HS-27A (cell line): Measurements from ENCODE around the gene MAPKAPK3.

Source experiments
- DNase-seq: peaks from one replicate; pipeline ENCODE4 v3.0.0-alpha.2; 2012; ENCODE audit warnings: low read depth, missing footprints

MAPKAPK3 gene

DNA sequence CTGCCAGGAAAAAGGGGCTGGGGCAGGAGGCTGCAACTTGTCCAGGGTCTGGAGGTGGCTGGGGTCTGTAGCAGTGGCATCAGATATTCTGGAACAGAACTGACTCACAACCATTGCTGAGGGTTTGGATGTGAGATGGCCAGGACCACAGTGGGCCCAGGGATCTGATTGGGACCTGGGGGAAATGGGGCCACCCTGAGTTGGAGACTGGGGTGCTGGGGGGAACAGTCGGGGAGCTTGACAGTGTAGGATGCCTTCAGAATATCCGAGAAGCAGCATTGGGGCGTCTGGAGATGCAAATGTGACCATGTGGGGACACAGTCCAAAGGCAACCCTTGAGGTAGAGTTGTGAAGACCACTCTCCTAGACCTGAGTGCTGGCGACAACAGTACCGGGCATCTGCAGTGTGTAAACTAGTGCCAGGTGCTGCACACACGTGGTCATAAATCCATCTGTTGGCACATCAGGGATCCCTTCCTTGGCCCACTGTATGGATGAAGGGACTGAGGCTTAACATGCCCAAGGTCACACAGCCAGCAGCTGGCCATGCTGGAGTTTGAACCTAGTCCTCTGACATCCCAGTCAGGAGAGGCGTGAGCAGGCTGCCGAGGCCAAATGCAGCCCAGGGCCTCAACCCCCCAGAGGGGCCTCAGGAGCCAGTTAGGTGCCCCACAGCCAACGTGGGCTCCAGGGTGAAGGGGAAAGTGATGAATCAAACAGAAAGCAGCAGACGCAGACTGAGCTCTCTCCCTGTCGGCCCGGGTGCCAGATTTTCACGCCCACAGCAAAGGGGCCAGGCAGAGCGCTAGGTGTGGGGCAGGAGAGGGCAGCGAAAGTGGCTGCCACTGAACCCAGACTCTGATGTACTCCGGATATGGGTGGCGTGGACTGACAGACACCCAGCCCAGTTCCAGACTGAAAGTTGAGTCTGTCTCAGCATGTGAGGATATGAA, 28.9 kb upstream of the MAPKAPK3 start:
- DNase-seq = no peak

DNA sequence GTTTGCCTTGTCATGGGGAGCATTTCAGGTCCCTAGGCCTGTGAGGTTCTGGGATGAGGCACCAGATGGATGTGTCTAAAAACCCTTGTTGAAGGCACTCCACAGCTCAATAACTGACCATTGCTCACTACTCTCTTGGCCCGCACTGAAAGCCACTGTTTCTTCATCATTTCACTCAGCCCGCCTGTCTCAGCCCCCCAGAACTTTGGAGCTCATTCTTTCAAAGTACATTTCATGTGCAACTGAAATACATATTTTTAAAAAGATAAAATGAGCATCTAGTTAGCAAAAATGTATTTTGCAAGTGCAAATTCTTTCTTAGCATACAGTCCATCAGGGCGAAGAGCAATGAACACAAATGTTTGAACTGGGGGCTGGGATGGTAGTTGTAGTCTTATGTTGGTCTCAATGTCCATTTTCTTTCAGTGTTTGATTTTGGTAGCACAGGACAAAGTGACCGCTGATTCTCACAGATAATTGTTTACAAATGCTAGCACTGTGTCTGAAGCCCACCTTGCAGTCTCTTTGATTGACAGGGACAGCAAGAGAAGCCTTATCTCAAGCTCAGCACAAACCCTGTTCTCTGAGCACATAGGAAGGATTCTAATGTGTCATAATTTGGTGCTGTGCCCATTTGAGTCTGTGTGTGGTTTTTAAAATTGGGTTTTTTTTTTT, 28.1 kb upstream of the MAPKAPK3 start:
- DNase-seq = no peak

DNA sequence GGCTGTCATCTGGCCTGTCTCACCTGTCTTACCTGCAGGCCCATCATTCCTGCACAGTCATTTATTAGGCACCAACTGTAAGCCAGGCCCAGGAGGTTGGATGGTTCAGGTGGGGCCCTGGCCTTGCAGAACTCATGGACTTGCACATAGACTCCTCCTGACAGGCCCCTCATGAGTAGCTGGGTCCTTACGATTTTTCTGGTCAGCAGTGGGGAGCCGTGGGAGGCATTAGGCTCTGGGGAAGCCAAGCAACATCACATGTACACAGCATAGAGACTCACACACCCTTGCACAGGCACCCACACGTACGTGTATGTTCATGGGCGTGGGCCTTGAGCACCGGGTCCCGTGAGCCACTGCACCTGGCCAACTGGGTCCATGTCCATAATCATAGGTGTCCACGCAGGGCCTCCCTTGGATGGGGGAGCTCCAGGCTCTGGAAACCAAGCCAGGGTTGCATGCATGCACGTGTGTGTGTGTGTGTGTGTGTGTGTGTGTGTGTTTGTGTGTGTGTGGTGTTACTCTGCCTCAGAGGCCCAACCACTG, 25.7 kb upstream of the MAPKAPK3 start:
- DNase-seq = no peak

DNA sequence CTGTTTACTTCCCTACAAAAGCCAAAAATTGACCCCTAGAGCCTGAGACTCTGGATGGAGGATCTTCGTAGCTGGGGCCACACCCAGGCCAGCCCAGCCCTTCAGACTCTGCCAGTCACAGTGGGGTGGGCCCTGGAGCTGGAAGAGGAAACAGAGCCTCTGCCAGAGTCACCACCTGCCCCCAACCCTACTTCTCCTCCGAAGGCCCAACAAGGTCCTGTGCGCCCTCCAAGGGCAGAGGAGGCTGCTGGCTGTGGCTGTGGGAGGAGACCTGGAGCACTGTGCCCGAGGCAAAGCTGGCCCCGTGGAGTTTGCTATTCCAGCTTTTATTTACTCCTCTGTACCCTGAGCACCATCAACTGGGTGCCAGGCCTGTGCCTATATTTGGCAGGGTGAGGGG, 24.4 kb upstream of the MAPKAPK3 start:
- DNase-seq = no peak

DNA sequence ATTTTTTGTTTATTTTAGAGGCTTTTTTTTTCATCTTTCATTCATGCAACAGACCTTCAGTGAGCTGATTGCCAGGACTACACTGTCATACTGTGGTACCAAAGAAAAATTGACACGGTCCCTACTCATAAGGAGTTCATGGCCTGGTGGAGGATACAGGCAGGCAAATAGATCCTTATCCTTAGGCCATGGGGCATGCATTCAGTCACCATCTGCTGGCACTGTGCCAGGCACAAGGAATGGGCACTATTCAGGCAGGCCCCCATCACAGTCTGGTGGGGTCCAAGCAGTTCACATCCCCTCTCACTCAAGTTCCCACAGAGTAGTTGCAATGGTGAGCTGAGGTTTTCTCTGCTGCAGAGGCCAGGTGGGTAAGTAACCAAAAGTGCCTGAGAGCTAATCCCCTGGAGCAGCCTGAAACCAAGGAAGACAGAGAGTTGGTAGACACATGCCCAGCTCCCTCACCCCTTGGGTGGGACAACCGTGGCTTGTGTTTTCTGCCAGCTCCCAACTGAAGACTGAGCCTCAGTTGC, 22.6 kb upstream of the MAPKAPK3 start:
- DNase-seq = no peak

DNA sequence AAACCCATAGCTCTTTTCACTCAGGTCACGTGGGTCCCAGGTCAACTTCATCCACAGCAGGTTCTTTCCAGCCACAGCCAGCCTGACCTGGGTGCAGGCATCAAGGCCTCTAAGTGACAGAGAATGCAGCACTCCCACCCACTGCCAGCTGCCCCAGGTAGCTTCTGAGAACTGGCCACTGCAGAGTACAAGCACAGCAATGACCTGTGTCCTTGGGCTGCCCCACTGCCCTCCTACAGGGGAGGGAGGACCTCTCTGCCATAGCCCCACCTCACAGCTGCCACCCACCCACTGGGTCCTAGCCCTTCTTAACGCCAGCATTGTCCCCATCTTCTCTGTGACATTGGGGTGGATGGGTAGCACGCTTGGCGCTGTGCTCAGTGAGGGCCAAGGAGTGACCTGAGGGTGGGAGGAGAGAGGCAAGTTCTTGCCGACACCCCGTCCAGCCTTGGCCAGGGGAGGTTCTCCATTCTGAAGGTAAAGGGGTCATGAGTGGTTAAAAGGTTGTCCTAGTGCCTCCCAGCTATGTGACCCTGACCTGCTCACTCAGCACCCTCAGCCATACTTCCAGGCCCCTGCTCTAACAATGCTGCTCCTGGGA, 17.7 kb upstream of the MAPKAPK3 start:
- DNase-seq = no peak

DNA sequence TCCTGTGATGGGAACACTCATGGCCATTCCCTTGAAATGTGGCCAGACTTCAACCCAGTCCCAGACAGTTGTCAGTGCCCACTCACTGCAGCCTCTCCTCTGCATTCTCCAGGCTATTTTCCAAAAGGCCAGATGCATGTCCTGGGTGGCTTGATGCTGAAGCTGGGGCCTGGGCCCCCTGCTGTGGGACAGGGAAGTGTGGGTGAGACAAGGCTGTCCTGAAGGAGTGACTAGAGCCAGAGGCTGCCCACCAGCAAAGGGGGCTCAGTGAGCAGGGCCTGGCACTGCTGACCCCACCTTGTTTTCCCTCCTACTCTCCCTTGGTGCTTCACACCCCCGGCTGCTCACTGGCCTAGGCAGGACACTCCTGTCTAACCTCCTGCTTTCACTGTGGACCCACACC, 17.2 kb upstream of the MAPKAPK3 start:
- DNase-seq = no peak

DNA sequence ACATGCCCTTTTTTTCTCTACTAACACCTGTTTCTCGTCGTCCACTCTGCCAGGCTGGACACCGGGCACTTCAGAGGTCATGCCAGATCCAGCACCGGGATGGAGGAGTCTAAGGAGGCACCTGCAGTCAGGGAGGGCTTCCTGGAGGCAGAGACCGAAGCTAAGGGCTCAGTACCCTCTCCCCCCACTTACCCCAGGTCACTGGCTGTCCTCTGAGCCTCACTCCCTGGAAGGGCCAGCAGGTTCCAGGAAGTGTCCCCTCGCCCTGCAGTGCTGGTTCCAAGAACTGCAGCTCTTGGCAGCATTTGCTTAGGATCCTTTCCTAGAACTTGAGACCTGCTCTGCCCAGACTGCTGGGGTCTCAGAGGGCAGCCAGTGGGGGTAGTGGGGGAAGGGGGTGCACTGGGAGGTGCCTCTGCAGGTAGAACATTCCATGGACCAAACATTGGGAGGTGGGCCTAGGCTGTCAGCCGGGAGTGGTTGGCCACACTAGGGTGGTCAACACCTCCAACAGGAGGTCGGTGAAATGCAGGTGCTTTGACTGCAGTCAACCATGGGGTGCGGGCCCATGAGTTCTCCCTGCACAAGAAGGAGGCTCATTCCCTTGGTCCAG, 16.7 kb upstream of the MAPKAPK3 start:
- no peak for DNase-seq

DNA sequence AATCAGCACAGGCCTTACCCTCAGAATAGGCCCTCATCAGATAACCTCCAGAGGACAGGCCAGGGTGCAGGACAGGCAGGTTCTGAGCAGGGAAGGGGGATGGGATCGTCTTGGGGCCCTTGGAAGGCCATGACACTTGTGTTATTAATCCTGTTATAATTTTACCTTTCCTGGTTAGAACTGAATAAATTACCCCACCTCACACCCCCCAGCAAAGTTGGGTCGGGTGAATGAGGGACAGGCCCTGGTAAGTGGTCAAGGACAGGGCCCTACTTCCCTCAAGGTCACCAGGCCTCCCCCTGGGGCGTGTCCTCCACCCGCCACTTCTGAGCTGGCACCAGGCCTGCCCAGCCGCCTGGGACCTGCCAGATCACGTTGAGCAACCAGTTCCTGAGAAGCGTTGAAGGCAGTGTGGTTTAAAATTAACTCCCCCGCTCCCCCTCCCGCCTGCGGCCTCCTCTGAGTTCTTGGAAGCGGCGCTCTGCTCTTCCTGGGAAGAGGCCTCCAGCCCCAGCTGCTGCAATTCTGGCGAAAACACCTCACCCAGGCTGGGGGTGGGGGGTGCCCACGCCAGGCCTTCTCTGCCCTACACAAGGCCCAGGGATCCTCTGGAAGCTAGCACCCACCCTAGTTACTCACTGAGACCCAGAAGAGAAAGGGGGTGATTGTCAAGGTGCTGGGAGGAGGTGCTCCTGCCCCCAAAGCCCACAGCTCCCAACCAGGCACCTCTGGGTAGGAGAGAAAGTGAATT, 15.9 kb upstream of the MAPKAPK3 start:
- DNase-seq = peak; percentile 71

DNA sequence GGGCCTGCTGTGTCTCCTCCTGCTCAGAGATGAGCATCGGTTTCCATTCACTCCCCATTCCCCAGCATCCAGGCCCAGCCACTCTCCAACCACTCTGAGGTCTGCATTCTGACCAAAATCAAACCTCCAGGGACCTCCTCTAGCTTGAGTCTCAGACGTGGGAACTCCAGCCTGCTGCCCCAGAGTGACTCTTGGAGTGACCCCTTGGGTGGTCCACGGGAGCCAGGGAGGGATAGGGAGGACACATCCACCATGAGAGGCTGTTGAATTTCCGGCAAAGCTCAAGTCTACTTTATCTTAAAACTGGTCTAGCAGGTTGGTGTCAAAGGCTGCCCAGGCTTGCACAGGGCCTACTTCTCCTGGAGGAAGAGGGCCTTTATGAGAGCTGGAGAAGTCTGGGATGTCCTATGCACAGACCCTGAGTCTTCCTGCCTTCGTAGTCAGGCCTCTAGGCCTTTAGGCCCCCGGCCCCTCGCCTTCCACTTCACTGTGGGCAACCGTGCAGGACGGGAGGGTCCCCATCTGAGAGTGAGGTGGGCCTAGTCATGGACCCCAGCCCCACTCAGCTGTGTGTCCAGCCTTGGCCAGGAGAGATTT, 14.3 kb upstream of the MAPKAPK3 start:
- DNase-seq = no peak

DNA sequence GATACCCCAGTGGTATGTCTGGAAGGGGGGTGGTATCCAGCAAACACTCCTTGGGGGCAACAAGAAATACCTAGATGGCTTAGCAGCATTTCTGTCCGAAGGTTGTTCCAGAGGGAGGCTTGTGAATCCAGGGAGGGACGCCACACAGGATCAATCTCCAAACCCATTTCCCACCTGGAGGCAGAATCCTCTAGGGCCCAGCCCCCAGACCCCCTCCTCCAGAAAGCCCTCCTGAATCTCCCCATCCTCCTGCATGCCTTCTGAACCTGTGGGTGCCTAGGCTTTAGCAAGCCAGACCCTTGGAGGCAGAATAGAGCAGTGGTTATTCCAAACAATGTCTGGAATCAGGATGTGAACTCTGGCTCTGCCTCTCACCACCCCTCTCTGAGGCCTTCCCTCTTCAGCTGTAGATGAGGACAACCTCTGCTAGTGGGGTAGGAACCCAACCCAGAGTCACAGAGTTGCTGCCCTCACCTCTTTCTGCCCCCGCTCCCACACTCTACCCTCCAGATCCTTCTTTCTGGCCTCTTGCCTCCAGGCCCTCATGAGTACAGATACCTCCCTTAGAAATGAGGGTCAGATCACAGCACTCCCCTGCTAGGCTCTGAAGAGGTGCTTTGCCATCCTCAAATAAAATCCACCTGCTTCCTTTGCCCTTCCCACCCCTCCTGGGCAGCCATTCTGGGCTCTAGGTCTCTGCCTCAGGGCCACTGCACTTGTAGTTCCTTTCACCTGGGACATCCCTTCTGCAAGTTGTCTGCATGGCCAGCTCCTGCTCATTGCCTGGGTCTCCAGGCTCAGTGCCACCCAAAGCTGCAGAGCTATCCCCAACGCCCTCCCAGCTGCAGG, 13.5 kb upstream of the MAPKAPK3 start:
- DNase-seq = no peak

DNA sequence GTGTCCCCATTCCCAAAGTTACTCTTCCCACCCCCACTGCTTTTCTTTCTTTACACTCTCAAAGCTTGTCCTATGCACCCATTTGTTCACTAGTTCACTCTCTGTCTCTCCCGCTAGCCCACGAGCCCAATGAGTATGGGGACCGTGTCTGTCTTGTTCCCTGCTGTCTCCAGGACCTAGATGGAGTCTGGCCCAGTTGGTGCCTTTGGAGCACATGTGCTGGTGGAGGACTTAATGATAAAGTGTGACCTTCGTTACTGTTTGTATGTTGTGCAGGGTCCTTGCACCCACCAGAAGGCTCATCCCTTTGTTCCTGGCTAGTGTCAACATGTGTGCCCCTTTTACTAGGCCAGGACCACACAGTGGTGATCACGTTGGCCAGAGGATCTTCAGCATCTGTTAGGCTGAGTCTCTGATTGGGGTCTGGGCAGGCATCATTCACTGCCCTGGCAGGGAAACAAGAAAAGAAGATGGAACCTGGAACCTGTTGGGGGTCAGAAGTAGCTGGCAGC, 12.8 kb upstream of the MAPKAPK3 start:
- no peak for DNase-seq

DNA sequence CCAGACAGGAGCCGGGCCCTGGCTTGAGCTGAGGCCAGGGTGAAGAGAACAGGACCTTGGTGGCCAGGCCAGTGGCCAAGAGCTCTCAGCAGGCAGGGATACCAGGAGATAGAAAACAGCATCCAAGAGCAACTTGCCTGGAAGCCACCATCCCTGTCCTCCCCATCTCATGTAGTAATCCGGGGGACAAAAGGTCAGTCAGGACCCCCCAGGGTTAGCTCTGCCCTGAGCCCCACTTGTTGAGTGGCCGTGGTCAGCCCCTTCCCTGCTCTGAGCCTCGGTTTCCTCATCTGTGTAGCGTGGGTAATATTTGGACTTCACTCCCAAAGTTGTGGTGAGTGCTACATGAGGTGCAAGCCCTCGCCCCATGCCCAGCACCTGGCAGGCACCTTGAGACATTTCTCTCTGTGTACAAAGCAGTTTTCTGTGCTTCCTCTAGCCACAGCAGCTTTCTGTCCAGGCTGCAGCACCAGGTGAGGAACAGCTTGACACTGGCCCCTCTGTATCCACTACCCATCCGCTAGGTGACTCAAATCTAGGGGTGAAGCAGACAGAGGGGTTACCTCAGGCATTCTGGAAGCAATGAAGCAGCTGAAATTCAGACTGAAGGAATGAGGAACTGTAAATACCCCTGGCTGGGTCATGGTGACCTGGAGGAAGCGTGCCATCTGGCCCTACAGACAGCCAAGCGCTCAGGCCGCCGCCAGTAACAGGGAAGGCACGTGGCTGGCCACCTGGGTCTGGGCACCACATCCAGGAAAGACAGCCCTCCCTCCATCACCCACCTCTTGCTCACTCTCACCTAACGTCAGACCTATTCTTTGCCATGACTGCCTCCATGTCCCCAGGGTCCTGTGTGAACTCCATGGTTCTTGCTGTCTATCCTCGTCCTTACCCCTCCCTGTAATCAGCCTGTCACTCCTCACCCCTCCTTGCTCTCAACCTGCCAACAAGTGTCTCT, 12.0 kb upstream of the MAPKAPK3 start:
- no peak for DNase-seq

DNA sequence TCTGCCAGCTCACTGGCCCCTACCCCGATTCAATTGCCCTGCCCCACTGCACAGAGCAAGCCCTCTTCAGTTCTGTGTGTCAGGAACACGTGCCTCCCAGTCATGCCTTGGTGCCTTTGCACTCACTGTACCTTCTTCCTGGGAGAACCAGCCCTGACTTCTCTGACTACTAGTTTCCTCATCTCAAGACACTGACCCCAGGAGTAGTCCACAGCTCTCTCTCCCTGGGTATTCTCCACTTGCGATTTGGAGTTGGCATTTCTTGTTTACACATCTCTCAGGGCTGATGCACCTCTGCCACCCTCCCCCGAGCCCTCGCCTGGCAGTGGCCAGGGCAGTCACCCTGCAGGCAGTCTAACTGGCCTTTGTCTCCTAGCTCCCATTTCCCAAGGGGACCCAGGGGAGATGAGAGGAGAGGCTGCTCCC, 11.0 kb upstream of the MAPKAPK3 start:
- no peak for DNase-seq

DNA sequence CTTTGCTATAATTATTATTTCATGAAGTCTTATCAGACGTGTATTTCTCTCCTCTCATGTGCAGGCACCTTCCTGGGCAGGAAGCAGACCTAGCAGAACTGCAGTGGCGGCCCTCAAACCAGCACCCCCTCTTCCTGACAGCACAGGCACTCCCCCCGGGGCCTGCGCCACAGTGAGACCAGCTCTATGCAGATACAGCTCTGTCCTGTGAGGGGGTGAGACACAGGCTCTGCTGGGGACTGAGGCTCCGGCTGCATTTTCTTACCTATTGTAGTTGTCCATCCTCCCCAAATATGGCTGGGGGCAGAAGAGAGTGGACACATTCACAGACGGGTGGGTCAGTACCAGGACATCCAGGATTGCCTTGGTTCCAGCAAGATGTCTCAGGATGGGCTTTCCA, 10.4 kb upstream of the MAPKAPK3 start:
- no peak for DNase-seq

DNA sequence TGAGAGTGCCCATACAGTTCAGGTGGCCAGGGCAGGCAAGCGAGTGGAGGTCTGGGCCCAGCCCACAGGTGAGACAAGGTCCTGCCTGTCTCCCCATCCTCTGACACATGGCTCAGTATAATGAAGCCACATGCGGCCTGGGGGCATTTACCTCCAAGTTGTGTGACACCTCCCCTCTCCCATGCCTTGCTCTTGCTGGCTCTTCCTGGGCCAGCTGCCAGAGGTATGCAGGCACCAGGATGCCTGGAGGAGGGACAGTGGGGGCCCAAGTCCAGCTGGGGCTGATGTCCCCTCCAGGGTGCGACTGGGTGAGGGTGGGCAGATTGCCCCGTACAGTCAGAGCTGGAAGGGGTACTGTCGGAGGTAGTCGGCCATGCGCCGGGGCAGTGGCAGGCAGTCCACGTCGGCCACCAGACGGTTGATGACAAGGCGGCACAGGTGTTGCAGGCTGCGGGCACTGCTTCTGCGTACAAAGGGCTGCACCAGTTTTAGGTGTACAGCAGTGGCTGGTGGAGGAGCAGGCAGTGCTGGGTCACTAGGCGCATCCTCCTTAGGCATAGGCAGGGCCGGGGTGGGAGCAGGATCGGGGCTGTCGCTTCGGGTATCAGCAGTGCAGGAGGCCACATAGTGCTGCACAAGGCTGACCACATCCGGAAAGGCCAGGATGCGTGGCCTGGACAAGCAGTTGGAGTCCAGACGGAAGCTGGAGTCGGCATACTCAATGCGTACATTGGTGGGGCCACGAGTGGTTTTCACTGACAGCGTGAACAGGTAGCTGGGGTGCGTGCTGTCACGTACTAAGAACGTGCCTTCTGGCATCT, 9.5 kb upstream of the MAPKAPK3 start:
- DNase-seq = no peak

DNA sequence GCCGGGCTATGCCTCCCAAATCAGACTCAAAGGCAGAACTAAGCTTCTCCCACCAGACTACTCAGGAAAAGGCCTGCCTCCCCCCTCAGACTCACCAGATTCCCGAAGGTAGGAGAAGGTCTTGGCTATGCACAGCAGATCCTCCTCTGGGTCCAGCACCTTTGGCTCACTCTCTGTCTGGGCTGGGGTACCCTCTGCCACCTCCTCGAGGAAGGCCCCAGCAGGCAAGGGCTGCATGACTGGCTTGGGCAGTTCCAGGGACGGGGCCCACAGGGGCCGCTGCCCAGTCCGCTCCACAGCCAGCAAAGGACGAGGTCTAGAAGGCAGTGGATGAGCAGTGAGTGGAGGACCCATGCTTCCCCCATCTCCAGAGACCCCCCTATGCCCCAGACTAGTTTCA, 8.7 kb upstream of the MAPKAPK3 start:
- no peak for DNase-seq
